GM19351 (cell line): Measurements from ENCODE around the gene TSC2.
"Not testable (repeated sequence)": the region's sequence is repeated elsewhere in the genome, so short reads cannot be mapped to it uniquely, and the experiment has no call there.

Experiments
- ATAC-seq: cut with Tn5 transposase; IDR thresholded peaks from one replicate; pipeline ENCODE4 v1.9.1; 2021; ENCODE audit warnings: mild to moderate bottlenecking, moderate library complexity; ENCODE audit not compliant: unreplicated experiment

The TSC2 gene

GRCh38 chr16:2009791-2010510 is 37.8 kb upstream of the TSC2 start, which contains the start of gene ZNF598:
ZNF598 (minus strand) TSS chr16:2009821.
- peak; percentile 89 for ATAC-seq

GRCh38 chr16:2011726-2012125 is 36.1 kb upstream of the TSC2 start:
- not testable (repeated sequence) for ATAC-seq

- no peak for ATAC-seq
These were observed 34.3 kb upstream of the TSC2 start for GRCh38 chr16:2013527-2013926.

DNA sequence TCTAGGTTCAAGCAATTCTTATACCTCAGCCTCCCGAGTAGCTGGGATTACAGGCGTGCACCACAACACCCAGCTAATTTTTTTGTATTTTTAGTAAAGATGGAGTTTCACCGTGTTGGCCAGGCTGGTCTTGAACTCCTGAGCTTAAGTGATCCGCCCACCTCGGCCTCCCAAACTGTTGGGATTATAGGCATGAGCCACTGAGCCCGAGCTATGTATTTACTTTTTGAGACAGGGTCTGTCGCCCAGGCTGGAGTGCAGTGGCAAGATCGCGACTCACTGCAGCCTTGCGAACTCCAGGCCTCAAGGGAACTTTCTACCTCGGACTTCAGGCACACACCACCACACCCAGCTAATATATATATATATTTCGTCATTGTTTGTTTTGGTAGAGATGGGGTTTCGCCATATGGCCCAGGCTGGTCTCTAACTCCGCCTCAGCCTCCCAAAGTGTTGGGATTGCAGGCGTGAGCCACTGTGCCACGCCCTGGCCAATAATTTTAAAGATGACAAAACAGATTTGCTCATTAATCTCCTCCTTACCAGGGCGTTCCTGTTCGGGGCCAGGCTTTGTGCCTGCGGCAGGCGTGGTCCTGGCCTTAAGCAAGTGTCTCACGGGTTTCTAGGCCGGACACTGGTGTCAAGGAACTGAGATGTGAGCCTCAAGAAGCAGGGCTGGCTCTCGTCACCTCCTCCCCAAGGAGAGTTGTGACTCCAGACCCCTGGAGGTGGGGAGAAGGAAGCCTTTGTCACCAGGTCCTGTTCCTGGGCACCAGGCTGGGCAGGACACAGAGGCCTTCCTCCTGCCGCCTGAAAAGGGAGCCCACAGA is 32.5 kb upstream of the TSC2 start:
- no peak for ATAC-seq

DNA sequence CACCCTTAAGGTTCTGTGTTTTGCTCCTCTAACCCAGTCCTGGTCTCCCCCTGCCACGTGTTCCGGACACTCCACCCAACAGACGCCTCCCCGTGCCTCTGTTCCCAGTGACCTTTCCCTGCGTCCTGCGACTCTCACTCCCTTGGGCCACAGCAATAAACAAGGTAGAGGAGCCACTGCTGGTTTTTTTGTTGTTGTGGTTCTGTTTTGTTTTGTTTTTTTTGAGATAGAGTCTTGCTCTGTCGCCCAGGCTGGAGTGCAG is 31.9 kb upstream of the TSC2 start:
- no peak for ATAC-seq

GRCh38 chr16:2016407-2016922 is 31.3 kb upstream of the TSC2 start:
- no peak for ATAC-seq

- ATAC-seq, result no peak
These were observed 28.3 kb upstream of the TSC2 start, which contains the start of gene NPW for GRCh38 chr16:2019518-2019920. NPW (plus strand) TSS chr16:2019785.

DNA sequence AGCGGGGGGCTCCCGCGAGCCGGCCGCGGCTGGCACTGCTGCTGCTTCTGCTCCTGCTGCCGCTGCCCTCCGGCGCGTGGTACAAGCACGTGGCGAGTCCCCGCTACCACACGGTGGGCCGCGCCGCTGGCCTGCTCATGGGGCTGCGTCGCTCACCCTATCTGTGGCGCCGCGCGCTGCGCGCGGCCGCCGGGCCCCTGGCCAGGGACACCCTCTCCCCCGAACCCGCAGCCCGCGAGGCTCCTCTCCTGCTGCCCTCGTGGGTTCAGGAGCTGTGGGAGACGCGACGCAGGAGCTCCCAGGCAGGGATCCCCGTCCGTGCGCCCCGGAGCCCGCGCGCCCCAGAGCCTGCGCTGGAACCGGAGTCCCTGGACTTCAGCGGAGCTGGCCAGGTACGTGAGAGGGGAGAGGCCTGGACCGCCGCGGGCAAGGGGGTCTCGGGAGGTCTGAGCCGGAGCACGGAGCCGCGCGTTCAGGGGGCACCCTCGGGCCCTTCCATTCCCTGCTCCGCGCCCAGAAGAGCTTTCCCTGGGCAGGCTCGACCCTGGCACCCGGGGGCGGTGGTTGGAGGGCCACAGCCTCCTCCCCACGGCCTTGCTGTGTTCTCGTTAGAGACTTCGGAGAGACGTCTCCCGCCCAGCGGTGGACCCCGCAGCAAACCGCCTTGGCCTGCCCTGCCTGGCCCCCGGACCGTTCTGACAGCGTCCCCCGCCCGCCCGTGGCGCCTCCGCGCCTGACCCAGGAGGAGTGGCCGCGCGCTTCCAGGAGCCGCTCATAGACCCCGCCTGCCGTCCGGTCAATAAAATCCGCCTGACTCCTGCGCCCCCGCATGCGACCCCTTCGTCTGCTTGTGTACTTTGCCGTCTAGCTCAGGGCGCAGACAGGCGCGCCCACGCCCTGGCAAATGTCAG is 27.6 kb upstream of the TSC2 start:
- ATAC-seq, result no peak

DNA sequence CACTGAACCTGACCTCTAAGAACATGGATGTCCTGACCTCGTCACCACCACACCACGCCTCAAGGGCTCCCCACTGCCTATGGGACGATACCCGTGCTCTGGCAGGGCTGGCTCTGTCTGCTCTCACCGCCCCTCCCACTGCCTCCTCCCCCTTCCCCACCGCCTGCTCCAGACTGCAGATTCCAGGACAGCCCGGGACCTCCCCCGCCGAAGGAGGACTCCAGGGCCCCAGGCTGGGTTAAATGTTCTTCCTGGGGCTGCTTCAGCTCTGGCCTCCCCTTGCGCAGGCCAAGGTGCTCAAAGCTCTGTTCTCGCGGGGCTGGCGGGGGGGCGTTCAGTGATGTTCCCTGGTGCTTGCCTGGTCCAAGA is 25.1 kb upstream of the TSC2 start:
- ATAC-seq, result peak; percentile 22

DNA sequence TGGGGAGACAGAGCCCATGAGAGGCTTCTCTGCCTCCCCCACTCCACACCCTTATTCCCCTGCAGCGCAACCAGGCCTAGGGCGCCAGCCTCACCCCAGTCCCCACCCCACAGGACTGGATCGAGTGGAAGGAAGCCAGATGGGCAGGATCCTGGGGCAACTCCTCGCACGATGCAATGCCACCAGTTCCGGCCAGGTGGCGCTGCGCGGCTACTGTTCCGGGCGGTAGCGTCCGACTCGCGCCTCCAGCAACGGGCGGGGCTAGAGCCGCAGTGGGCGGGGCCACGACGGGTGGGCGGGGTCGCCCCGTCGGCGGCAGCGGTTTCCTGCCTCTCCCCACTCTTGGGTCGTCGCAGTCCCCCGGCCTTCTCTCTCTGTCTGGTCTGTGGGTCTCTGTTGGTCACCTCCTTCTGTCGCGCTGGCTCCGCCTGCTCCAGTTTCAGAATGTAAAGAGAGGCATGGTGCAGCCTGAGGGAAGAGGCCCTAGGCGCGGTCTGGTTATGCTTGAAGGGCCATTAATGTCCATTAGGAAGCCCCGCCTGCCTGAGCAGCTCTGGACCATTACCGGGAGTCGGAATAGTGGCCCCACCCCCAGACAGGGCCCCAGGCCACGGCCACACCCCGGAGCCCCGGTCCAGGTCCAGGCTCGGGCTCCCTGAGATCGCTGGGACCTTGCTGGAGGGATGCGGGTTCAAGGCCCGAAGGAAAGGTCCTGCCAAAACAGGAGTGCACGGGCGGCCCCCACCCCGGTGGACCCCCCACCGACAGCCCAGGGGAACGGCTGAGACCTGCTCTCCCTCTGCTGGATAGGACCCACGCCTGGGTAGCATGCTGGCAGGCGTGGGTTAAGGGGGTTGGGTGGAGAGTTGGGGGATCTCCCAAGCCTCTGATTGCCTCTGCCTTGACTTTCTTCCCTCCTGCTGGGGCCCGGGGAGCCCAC is 24.4 kb upstream of the TSC2 start:
- ATAC-seq, result peak; percentile 61

DNA sequence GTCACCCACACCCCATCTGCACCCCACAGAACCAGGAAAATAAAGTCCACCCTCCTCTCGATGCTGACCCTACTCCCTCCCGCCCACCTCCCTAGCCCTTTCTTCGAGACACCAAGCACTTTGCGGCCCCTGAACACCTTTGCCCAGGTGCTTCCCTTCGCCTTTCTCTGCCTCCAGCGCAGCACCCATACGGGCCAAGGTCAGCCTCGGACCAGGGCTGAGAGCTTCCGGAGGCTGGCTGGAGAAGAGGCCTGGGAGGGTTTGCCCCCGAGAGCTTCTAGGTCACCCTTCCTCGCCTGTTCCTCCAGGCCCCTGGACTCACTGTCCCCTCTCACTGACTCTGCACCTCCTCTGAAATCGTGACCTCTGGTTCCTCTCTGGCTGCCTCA is 23.8 kb upstream of the TSC2 start:
- ATAC-seq, result no peak

DNA sequence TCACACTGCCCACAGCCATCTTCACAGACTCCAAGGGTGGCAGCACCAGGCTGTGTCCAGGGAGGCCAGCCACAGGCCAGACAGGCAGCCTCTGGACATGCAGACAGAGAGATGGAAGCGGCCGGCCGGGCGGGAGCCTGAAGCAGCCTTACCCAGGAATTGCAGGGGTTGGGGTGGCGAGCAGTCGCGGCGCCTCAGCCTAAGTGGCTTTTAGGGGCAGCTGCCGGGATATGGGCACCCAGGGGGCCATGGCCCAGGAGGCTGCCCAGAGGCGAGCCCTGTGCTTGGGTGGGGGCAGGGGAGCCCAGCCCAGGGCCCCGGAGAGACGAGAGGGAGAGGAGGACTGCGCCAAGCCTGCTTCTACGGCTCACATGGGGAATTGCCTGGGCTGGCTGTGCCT is 22.5 kb upstream of the TSC2 start:
- ATAC-seq, result no peak

DNA sequence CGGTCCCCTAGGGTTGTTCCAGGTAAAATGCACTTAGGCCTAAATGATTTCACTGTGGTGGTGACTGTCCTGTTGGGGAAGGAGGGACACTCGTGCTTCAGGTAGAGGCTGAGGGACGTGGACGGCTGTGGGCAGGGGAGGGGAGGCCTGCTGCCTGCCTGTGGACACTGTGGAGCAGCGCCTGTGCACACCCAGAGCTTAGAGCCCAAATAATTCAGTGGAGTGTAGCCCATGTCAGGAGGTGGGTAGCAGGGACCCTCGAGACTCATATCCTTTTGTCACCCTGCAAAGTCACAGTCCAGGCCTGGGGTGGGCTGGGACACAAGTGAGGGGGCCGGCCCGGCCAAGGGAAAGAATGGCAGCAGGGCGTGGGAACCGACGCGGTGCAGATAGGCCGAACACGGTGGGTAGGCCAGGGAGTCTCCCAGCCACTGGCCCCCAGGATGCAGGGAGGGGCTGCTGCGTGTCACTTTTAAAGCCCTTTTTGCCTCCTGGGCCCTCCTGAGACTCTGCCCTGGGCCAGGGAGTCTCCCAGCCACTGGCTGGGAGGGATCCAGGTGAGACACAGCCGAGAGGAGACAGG is 21.8 kb upstream of the TSC2 start:
- no peak for ATAC-seq

GRCh38 chr16:2026461-2027023 is 21.2 kb upstream of the TSC2 start, which contains the start of gene NHERF2:
NHERF2 (plus strand) TSS chr16:2026902; CDS start chr16:2027006, 104 bp downstream.
- ATAC-seq, result no peak

- ATAC-seq, result no peak
These were observed 20.5 kb upstream of the TSC2 start for GRCh38 chr16:2027024-2028010.

- ATAC-seq, result no peak
These were observed 19.6 kb upstream of the TSC2 start for GRCh38 chr16:2028146-2028545.

DNA sequence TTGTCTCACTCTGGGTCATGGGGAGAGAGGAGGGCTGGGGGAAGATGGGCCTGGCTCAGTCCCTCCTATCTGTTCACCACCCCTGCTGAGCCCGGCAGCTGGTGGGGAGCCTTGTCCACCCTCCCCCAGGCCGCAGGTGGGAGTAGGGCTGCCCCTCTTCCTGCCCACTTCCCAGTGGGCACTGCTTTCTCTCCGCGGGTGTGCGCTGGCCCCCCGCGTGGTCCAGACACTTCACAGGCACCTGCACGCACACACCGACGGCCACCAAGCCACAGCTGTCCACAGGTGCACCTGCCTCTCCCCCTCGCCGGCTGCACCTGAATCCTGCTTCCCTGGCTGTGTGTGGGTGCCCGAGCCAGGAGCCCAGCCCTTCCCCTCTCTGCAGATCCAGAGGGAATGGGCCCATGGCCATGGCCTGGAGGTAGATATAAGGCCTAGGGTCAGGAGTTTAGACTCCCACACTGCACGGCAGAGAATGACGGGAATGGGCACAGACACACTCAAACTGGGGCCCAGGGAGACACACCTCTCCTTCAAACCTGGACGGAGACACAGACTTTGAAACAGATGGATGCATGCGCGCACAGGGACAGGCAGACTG is 19.1 kb upstream of the TSC2 start:
- no peak for ATAC-seq

GRCh38 chr16:2029350-2029749 is 18.4 kb upstream of the TSC2 start:
- no peak for ATAC-seq
